HEK293 (cell line): ENCODE data around the gene DCAF15.

ENCODE experiments used
- SCRT2 ChIP-seq: fragments of 450-650 bp; formaldehyde crosslinking; IDR thresholded peaks from 2 replicates; pipeline ENCODE4 v1.5.1; 2016; ENCODE audit warnings: missing biosample characterization, missing genetic modification characterization
- ZBTB48 ChIP-seq: fragments of 450-650 bp; formaldehyde crosslinking; IDR thresholded peaks from 2 replicates; pipeline ENCODE4 v1.5.1; 2016; ENCODE audit warnings: missing biosample characterization, missing genetic modification characterization
- ZNF155 ChIP-seq: fragments of 450-650 bp; formaldehyde crosslinking; IDR thresholded peaks from 2 replicates; pipeline ENCODE4 v1.5.1; 2016; ENCODE audit warnings: missing biosample characterization, missing genetic modification characterization
- ZNF175 ChIP-seq: fragments of 450-650 bp; formaldehyde crosslinking; IDR thresholded peaks from 2 replicates; pipeline ENCODE4 v1.5.1; 2016; ENCODE audit warnings: missing biosample characterization, missing genetic modification characterization
- ZNF2 ChIP-seq: fragments of 450-650 bp; formaldehyde crosslinking; IDR thresholded peaks from 2 replicates; pipeline ENCODE4 v1.5.1; 2016; ENCODE audit warnings: missing biosample characterization, missing genetic modification characterization
- ZNF404 ChIP-seq: fragments of 450-650 bp; formaldehyde crosslinking; IDR thresholded peaks from 2 replicates; pipeline ENCODE4 v1.5.1; 2017; ENCODE audit warnings: missing biosample characterization, missing genetic modification characterization
- ZNF530 ChIP-seq: fragments of 450-650 bp; formaldehyde crosslinking; IDR thresholded peaks from 2 replicates; pipeline ENCODE4 v1.5.1; 2016; ENCODE audit warnings: low read depth, missing biosample characterization, missing genetic modification characterization
- ZNF596 ChIP-seq: fragments of 450-650 bp; IDR thresholded peaks from 2 replicates; pipeline ENCODE4 v1.5.0; 2018; ENCODE audit warnings: missing biosample characterization, mild to moderate bottlenecking, missing genetic modification characterization, moderate library complexity
- ZNF623 ChIP-seq: fragments of 450-650 bp; formaldehyde crosslinking; IDR thresholded peaks from 2 replicates; pipeline ENCODE4 v1.5.1; 2016; ENCODE audit warnings: missing biosample characterization, missing genetic modification characterization
- ZNF660 ChIP-seq: fragments of 450-650 bp; IDR thresholded peaks from 2 replicates; pipeline ENCODE4 v1.5.1; 2018; ENCODE audit warnings: missing biosample characterization, mild to moderate bottlenecking, missing genetic modification characterization
- TF ChIP-seq, protein P1 (sequence below): fragments of 450-650 bp; formaldehyde crosslinking; IDR thresholded peaks from 2 replicates; pipeline ENCODE4 v1.5.1; 2016; ENCODE audit warnings: missing biosample characterization, missing genetic modification characterization
- TF ChIP-seq, protein P2 (sequence below): fragments of 450-650 bp; formaldehyde crosslinking; IDR thresholded peaks from 2 replicates; pipeline ENCODE4 v1.5.1; 2017; ENCODE audit warnings: missing biosample characterization, missing genetic modification characterization
- TF ChIP-seq, protein P3 (sequence below): fragments of 450-650 bp; formaldehyde crosslinking; IDR thresholded peaks from 2 replicates; pipeline ENCODE4 v1.5.1; 2017; ENCODE audit warnings: missing biosample characterization, missing genetic modification characterization

DCAF15 gene

DNA sequence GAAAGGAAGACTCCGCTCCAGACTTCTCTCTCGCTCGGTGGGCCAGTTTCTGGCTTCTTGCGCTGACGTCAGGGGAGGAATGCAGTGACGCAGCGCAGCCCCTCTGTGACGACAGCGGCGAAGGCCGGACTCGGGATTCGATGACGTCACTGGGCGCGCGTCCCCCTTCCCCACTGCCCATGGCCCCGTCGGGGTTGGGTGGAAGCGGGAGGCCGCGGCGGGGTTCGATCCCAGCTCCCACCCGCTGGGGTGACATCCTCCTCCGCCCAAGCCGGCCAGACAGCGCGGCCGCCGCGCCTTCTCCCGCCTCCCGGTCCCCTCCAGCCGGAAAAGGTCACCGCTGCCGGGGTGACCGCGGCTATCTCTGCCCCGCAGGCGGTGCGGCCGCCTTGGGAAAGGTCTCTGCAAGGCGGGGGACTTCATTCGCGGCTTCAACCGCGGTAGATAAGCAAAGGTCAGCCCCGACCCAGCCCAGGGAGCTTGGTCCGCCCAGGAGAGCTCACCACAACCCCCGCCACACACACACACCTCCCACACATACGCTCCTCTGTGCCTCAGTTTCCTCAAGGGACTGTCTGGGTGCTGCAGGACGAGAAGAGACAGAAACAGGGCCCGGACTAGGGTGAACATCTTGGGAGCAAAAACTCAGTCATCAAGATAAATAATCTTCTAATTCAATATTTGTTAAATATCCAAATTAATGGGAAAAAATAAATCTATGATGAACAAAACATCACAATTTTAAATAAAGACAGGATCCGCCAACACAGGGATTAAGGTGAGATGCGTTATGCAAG, 54.7 kb downstream of the DCAF15 start (continued):
- TF ChIP-seq, protein P1, sequence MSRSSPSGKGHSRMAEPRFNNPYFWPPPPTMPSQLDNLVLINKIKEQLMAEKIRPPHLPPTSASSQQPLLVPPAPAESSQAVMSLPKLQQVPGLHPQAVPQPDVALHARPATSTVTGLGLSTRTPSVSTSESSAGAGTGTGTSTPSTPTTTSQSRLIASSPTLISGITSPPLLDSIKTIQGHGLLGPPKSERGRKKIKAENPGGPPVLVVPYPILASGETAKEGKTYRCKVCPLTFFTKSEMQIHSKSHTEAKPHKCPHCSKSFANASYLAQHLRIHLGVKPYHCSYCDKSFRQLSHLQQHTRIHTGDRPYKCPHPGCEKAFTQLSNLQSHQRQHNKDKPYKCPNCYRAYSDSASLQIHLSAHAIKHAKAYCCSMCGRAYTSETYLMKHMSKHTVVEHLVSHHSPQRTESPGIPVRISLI (tag by site-specific recombination): no peak
- peak; percentile 47; the same call in 1 of the 2 replicates for TF ChIP-seq ZNF596 (tag by site-specific recombination)
- no peak for TF ChIP-seq SCRT2
- no peak for TF ChIP-seq ZNF155 (tag by site-specific recombination)
- 0 out of 2 replicates have a peak, but pooled peaks have one; percentile 63 for TF ChIP-seq ZBTB48
- peak; percentile 81 for TF ChIP-seq ZNF660 (tag by site-specific recombination)
- TF ChIP-seq, protein P2, sequence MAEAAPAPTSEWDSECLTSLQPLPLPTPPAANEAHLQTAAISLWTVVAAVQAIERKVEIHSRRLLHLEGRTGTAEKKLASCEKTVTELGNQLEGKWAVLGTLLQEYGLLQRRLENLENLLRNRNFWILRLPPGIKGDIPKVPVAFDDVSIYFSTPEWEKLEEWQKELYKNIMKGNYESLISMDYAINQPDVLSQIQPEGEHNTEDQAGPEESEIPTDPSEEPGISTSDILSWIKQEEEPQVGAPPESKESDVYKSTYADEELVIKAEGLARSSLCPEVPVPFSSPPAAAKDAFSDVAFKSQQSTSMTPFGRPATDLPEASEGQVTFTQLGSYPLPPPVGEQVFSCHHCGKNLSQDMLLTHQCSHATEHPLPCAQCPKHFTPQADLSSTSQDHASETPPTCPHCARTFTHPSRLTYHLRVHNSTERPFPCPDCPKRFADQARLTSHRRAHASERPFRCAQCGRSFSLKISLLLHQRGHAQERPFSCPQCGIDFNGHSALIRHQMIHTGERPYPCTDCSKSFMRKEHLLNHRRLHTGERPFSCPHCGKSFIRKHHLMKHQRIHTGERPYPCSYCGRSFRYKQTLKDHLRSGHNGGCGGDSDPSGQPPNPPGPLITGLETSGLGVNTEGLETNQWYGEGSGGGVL (tag by site-specific recombination): peak; percentile 91
- TF ChIP-seq ZNF623 (tag by site-specific recombination): 0 out of 2 replicates have a peak, but pooled peaks have one; percentile 21
- TF ChIP-seq ZNF2 (tag by site-specific recombination): peak; percentile 94
- no peak; the same call in 1 of the 2 replicates for TF ChIP-seq ZNF404 (tag by site-specific recombination)
- TF ChIP-seq ZNF530: no peak
- no peak for TF ChIP-seq ZNF175 (tag by site-specific recombination)
- TF ChIP-seq, protein P3, sequence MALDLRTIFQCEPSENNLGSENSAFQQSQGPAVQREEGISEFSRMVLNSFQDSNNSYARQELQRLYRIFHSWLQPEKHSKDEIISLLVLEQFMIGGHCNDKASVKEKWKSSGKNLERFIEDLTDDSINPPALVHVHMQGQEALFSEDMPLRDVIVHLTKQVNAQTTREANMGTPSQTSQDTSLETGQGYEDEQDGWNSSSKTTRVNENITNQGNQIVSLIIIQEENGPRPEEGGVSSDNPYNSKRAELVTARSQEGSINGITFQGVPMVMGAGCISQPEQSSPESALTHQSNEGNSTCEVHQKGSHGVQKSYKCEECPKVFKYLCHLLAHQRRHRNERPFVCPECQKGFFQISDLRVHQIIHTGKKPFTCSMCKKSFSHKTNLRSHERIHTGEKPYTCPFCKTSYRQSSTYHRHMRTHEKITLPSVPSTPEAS (tag by site-specific recombination): peak; percentile 65
- TF ChIP-seq, all 188 proteins: peak for 96
